ENCODE measurements around the gene CTSO.

CTSO gene

GRCh38 chr4:155929833-155930232 lies 23.8 kb downstream of the CTSO start:
- TF ChIP-seq USF1 (IDR thresholded peaks at IDR 0.05) (no peak), REST (IDR thresholded peaks at IDR 0.05; ENCODE audit: low read depth) (no peak), CEBPB (IDR thresholded peaks at IDR 0.05) (no peak), EP300 (IDR thresholded peaks at IDR 0.05; ENCODE audit: borderline replicate concordance) (no peak), NFIC (IDR thresholded peaks at IDR 0.05) (no peak), YY1 (IDR thresholded peaks at IDR 0.05; ENCODE audit: low read depth) (no peak), TEAD4 (IDR thresholded peaks at IDR 0.05) (no peak), EGR1 (IDR thresholded peaks at IDR 0.05) (no peak), TAF1 (IDR thresholded peaks at IDR 0.05; ENCODE audit: low read depth) (no peak), TCF12 (IDR thresholded peaks at IDR 0.05; ENCODE audit: low read depth) (no peak), FOXM1 (IDR thresholded peaks at IDR 0.05; ENCODE audit: borderline replicate concordance, low read depth) (no peak), ZBTB7A (IDR thresholded peaks at IDR 0.05; ENCODE audit: low read depth) (no peak), CREB1 (IDR thresholded peaks at IDR 0.05; ENCODE audit: low read depth) (no peak), RAD21 (IDR thresholded peaks at IDR 0.05; ENCODE audit: low read depth) (no peak), MAX (IDR thresholded peaks at IDR 0.05) (no peak)

- TF ChIP-seq EGR1 (IDR thresholded peaks at IDR 0.05), result no peak
- TF ChIP-seq ZBTB7A (IDR thresholded peaks at IDR 0.05; ENCODE audit: low read depth), result no peak
- no peak for TF ChIP-seq CEBPB (IDR thresholded peaks at IDR 0.05)
- TF ChIP-seq FOXM1 (IDR thresholded peaks at IDR 0.05; ENCODE audit: borderline replicate concordance, low read depth), result no peak
- TF ChIP-seq NFIC (IDR thresholded peaks at IDR 0.05), result no peak
- no peak for TF ChIP-seq RAD21 (IDR thresholded peaks at IDR 0.05; ENCODE audit: low read depth)
- no peak for TF ChIP-seq CREB1 (IDR thresholded peaks at IDR 0.05; ENCODE audit: low read depth)
- TF ChIP-seq MAX (IDR thresholded peaks at IDR 0.05), result no peak
- no peak for TF ChIP-seq TCF12 (IDR thresholded peaks at IDR 0.05; ENCODE audit: low read depth)
- TF ChIP-seq EP300 (IDR thresholded peaks at IDR 0.05; ENCODE audit: borderline replicate concordance), result no peak
- no peak for TF ChIP-seq USF1 (IDR thresholded peaks at IDR 0.05)
Observed at GRCh38 chr4:155924637-155925036, 29.0 kb downstream of the CTSO start.

- no peak for TF ChIP-seq CREB1 (IDR thresholded peaks at IDR 0.05; ENCODE audit: low read depth)
- TF ChIP-seq TEAD4 (IDR thresholded peaks at IDR 0.05), result no peak
- TF ChIP-seq USF1 (IDR thresholded peaks at IDR 0.05), result no peak
- no peak for TF ChIP-seq RAD21 (IDR thresholded peaks at IDR 0.05; ENCODE audit: low read depth)
- no peak for TF ChIP-seq YY1 (IDR thresholded peaks at IDR 0.05; ENCODE audit: low read depth)
- no peak for TF ChIP-seq ZBTB7A (IDR thresholded peaks at IDR 0.05; ENCODE audit: low read depth)
- TF ChIP-seq CEBPB (IDR thresholded peaks at IDR 0.05), result no peak
- no peak for TF ChIP-seq FOXM1 (IDR thresholded peaks at IDR 0.05; ENCODE audit: borderline replicate concordance, low read depth)
- no peak for TF ChIP-seq NFIC (IDR thresholded peaks at IDR 0.05)
- TF ChIP-seq EGR1 (IDR thresholded peaks at IDR 0.05), result no peak
- TF ChIP-seq REST (IDR thresholded peaks at IDR 0.05; ENCODE audit: low read depth), result no peak
- no peak for TF ChIP-seq TAF1 (IDR thresholded peaks at IDR 0.05; ENCODE audit: low read depth)
- TF ChIP-seq TCF12 (IDR thresholded peaks at IDR 0.05; ENCODE audit: low read depth), result no peak
Observed at GRCh38 chr4:155921597-155921996, 32.1 kb downstream of the CTSO start.

- TF ChIP-seq CEBPB (IDR thresholded peaks at IDR 0.05) (no peak), ZBTB7A (IDR thresholded peaks at IDR 0.05; ENCODE audit: low read depth) (no peak), TEAD4 (IDR thresholded peaks at IDR 0.05) (no peak), RAD21 (IDR thresholded peaks at IDR 0.05; ENCODE audit: low read depth) (no peak), NFIC (IDR thresholded peaks at IDR 0.05) (no peak), USF1 (IDR thresholded peaks at IDR 0.05) (no peak), YY1 (IDR thresholded peaks at IDR 0.05; ENCODE audit: low read depth) (no peak), EGR1 (IDR thresholded peaks at IDR 0.05) (no peak), CREB1 (IDR thresholded peaks at IDR 0.05; ENCODE audit: low read depth) (no peak), FOXM1 (IDR thresholded peaks at IDR 0.05; ENCODE audit: borderline replicate concordance, low read depth) (no peak)
Observed at GRCh38 chr4:155914782-155915181, 38.9 kb downstream of the CTSO start.

- TF ChIP-seq TAF1 (IDR thresholded peaks at IDR 0.05; ENCODE audit: low read depth) (no peak), TCF12 (IDR thresholded peaks at IDR 0.05; ENCODE audit: low read depth) (no peak), RAD21 (IDR thresholded peaks at IDR 0.05; ENCODE audit: low read depth) (no peak), CREB1 (IDR thresholded peaks at IDR 0.05; ENCODE audit: low read depth) (no peak), EGR1 (IDR thresholded peaks at IDR 0.05) (no peak), MAX (IDR thresholded peaks at IDR 0.05) (no peak), ZBTB7A (IDR thresholded peaks at IDR 0.05; ENCODE audit: low read depth) (no peak), CEBPB (IDR thresholded peaks at IDR 0.05) (no peak), EP300 (IDR thresholded peaks at IDR 0.05; ENCODE audit: borderline replicate concordance) (no peak), YY1 (IDR thresholded peaks at IDR 0.05; ENCODE audit: low read depth) (no peak), TEAD4 (IDR thresholded peaks at IDR 0.05) (no peak), REST (IDR thresholded peaks at IDR 0.05; ENCODE audit: low read depth) (no peak), USF1 (IDR thresholded peaks at IDR 0.05) (no peak), NFIC (IDR thresholded peaks at IDR 0.05) (no peak), FOXM1 (IDR thresholded peaks at IDR 0.05; ENCODE audit: borderline replicate concordance, low read depth) (no peak)
Observed at GRCh38 chr4:155911905-155912304, 41.8 kb downstream of the CTSO start.
